NT2/D1 (cell line): ENCODE measurements around the gene NCAN.

Source experiments
- DNase-seq: peaks from one replicate; pipeline ENCODE4 v3.0.0-alpha.2; 2011; ENCODE audit warnings: low read depth, low spot score
- H3K27me3 ChIP-seq: 2 replicates; pipeline ENCODE4 v1.6.0; 2011; ENCODE audit warnings: mild to moderate bottlenecking; ENCODE audit not compliant: insufficient read length, insufficient read depth
- H3K36me3 ChIP-seq: 2 replicates; pipeline ENCODE4 v1.6.1; 2011; ENCODE audit warnings: mild to moderate bottlenecking, low read length, mixed read lengths; ENCODE audit not compliant: insufficient read depth, insufficient read length
- H3K4me1 ChIP-seq: 2 replicates; pipeline ENCODE4 v1.5.1; 2011; ENCODE audit not compliant: insufficient read depth, insufficient read length
- H3K4me3 ChIP-seq: 2 replicates; pipeline ENCODE4 v1.5.1; 2011; ENCODE audit warnings: low read depth; ENCODE audit not compliant: insufficient read length
- H3K9ac ChIP-seq: 2 replicates; pipeline ENCODE4 v1.6.0; 2011; ENCODE audit warnings: low read depth; ENCODE audit not compliant: insufficient read length
- H3K9me3 ChIP-seq: 2 replicates; pipeline ENCODE4 v1.5.1; 2011; ENCODE audit warnings: mild to moderate bottlenecking, low read length; ENCODE audit not compliant: insufficient read depth
- SUZ12 ChIP-seq: IDR thresholded peaks from 2 replicates; pipeline ENCODE4 v1.6.1; 2011; ENCODE audit not compliant: insufficient read length, insufficient read depth; ENCODE audit errors: extremely low read depth
- YY1 ChIP-seq: IDR thresholded peaks from 2 replicates; pipeline ENCODE4 v1.6.1; 2011; ENCODE audit not compliant: insufficient read length, insufficient read depth
- ZNF274 ChIP-seq: IDR thresholded peaks from 2 replicates; pipeline ENCODE4 v1.6.1; 2011; ENCODE audit warnings: mild to moderate bottlenecking, low read depth, low read length

Gene NCAN

GRCh38 chr19:19280561-19280960, 68.8 kb downstream of the NCAN start:
- DNase-seq, result no peak
- H3K4me3 ChIP-seq, result no peak overlapping the region
- peaks cover 2% of the 10 kb centered on the region for H3K4me1 ChIP-seq
- peaks cover 85% of the 10 kb centered on the region for H3K36me3 ChIP-seq
- TF ChIP-seq ZNF274 (no peak), SUZ12 (no peak), YY1 (no peak)
- H3K9ac ChIP-seq, result no peak overlapping the region
- no peaks in the 10 kb centered on the region for H3K9me3 ChIP-seq
- H3K27me3 ChIP-seq, result no peaks in the 10 kb centered on the region

GRCh38 chr19:19285686-19286085, 73.9 kb downstream of the NCAN start:
- H3K4me1 ChIP-seq, result no peaks in the 10 kb centered on the region
- no peak for TF ChIP-seq ZNF274
- TF ChIP-seq YY1, result no peak
- TF ChIP-seq SUZ12, result no peak
- no peaks in the 10 kb centered on the region for H3K9me3 ChIP-seq
- no peak overlapping the region for H3K4me3 ChIP-seq
- H3K27me3 ChIP-seq, result no peaks in the 10 kb centered on the region
- H3K36me3 ChIP-seq, result peaks cover 80% of the 10 kb centered on the region
- DNase-seq, result no peak
- H3K9ac ChIP-seq, result no peak overlapping the region

DNA sequence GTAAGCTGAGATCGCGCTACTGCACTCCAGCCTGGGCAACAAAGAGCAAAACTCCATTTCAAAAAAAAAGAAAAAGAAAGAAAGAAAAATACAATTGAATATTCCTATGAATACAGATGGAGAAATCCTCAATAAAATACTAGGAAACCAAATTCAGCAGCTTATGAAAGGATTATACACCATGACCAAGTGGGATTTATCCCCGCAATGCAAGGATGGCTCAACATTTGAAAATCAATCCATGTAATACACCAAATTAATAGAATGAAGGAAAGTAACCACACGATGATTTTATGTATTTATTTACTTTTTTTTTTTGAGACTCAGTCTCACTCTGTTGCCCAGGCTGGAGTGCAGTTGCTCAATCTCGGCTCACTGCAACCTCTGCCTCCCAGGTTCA, 80.8 kb downstream of the NCAN start:
- Histone ChIP-seq H3K4me1 (no peaks in the 10 kb centered on the region), H3K36me3 (peaks cover 81% of the 10 kb centered on the region), H3K9me3 (no peaks in the 10 kb centered on the region), H3K27me3 (no peaks in the 10 kb centered on the region), H3K9ac (no peak overlapping the region), H3K4me3 (no peak overlapping the region)
- TF ChIP-seq SUZ12 (no peak), ZNF274 (no peak), YY1 (no peak)
- DNase-seq, result no peak

DNA sequence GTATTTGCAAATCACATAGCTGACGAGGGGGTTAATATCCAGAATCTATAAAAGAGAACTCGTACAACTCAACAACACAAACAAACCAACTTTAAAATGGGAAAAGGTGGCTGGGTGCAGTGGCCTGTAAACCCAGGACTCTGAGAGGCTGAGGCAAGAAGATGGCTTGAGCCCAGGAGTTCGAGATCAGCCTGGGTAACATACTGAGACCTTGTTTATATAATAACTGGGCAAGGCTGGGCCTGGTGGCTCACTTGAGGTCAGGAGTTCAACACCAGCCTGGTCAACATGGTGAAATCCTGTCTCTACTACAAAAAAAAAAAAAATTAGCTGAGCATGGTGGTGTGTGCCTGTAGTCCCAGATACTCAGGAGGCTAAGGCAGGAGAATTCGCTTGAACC, 83.2 kb downstream of the NCAN start:
- Histone ChIP-seq H3K9me3 (no peaks in the 10 kb centered on the region), H3K4me1 (no peaks in the 10 kb centered on the region), H3K36me3 (peaks cover 78% of the 10 kb centered on the region), H3K27me3 (no peaks in the 10 kb centered on the region), H3K9ac (no peak overlapping the region), H3K4me3 (no peak overlapping the region)
- no peak for DNase-seq
- TF ChIP-seq YY1, result no peak

DNA sequence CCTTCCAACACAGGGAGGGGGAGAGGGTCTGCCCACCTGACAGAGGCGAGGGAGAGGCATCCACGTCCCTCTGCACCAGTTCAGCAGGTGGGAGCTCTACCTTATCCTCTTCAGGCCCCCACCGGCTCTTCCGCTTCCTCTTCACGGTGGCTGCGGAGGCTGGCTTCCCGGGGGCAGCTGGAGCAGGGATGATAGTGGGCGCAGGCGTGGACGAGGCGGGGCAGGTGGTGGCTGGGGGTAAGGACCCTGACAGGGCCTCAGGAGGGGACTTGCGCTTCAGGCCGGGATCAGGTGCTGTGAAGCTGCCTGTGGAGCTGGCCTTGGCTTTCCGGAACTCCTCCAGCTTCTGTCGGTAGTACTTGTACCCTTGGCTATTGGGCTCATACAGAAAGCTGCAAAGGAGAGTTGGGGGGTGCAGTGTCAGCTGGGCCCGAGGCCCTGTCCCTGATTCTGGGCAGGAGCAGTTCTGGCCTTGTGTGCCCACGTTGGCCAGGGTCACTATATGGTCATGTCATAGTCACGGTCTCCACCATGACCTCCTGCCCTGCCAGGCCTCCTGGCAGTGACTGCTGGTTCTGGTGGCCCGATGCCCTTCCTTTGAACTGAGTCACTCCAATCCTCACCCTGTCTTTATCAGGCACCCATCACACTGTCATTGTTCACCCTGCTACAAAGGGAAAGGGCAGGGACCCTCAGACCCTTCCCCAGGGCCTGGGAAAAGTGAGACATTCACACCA, 85.4 kb downstream of the NCAN start:
- Histone ChIP-seq H3K9ac (no peak overlapping the region), H3K27me3 (no peaks in the 10 kb centered on the region), H3K9me3 (no peaks in the 10 kb centered on the region), H3K4me3 (no peak overlapping the region), H3K36me3 (peaks cover 90% of the 10 kb centered on the region), H3K4me1 (no peaks in the 10 kb centered on the region)
- TF ChIP-seq ZNF274, result no peak
- TF ChIP-seq YY1, result no peak
- no peak for TF ChIP-seq SUZ12
- no peak for DNase-seq

GRCh38 chr19:19297759-19298158, 86.0 kb downstream of the NCAN start:
- H3K9ac ChIP-seq, result no peak overlapping the region
- H3K36me3 ChIP-seq, result peaks cover 91% of the 10 kb centered on the region
- TF ChIP-seq SUZ12, result no peak
- no peak for TF ChIP-seq YY1
- no peak for TF ChIP-seq ZNF274
- H3K27me3 ChIP-seq, result no peaks in the 10 kb centered on the region
- no peak for DNase-seq
- no peaks in the 10 kb centered on the region for H3K4me1 ChIP-seq
- H3K4me3 ChIP-seq, result no peak overlapping the region
- no peaks in the 10 kb centered on the region for H3K9me3 ChIP-seq

DNA sequence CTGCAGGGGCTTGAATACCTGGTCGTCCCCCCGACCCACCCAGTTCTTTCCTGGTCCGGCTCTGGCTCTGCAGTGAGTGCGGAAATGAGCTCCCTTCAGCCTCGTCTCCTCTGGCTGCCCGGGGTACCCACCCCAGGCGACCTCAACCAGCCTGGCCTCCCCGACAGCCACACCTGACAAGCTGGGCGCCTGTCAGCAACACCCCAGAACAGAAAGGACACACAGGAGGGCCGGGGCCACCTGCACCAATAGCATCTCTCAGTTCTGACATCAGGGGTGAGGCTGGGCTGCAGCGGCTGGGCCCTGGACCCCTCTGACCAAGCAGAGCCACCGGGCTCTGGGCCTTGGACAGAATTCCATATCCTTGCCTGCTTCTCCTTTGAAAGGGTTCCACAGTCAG, 88.9 kb downstream of the NCAN start:
- DNase-seq, result no peak
- no peaks in the 10 kb centered on the region for H3K27me3 ChIP-seq
- no peak for TF ChIP-seq SUZ12
- no peak for TF ChIP-seq ZNF274
- no peak for TF ChIP-seq YY1
- no peak overlapping the region for H3K9ac ChIP-seq
- no peaks in the 10 kb centered on the region for H3K4me1 ChIP-seq
- H3K9me3 ChIP-seq, result no peaks in the 10 kb centered on the region
- peaks cover 91% of the 10 kb centered on the region for H3K36me3 ChIP-seq
- H3K4me3 ChIP-seq, result no peak overlapping the region
